Measurements from ENCODE around the gene GJC1. TPM values are rescaled to one million over a fixed set of nuclear protein-coding genes. Genes with fewer than 3 reads are reported as not detected.

GJC1 gene
- total and polyA plus RNA-seq, 9 of the 15 experiments (the other 6 are each of a cell fraction or from before 2014, with no cell fraction given), result 0.04 to 1.4 (median 0.18) TPM; not detected in 1

DNA sequence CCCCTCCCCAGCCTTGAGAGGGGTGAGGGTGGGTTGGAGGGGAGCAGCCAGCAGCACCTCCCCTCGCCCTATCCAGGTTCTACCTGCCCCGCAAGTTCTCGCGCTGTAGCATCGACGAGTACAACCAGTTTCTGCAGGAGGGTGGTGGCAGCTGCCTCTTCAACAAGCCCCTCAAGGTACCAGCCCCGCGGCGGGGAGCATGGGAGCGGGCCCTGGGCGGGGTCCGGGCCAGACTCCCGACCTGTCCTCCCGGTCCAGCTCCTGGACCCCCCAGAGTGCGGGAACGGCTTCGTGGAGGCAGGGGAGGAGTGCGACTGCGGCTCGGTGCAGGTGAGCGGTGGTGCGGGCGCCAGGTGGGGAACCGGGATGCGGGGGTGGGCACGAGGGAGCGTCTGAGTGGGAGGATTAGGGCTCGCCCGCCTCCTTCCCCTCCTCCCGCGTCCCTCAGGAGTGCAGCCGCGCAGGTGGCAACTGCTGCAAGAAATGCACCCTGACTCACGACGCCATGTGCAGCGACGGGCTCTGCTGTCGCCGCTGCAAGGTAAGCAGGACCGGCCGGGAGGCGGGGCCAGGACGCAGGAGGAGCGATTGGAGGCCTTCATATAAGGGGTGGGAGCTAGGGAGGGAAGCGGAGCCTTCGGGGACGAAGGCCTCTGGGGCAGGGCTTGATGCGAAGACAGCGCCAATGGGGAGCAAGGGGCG is 54.8 kb downstream of the GJC1 start (continued):
- TF ChIP-seq MAFF (IDR thresholded peaks at IDR 0.05; ENCODE audit: low read length) (no peak), SRSF1 (IDR thresholded peaks at IDR 0.05; ENCODE audit: low read depth, low read length) (no peak), HDAC2 (IDR thresholded peaks at IDR 0.05) (0 out of 2 replicates have a peak, but pooled peaks have one; percentile 29), EGR1 (conservative IDR thresholded peaks at IDR 0.05) (peak; percentile 53), ZNF316 (IDR thresholded peaks at IDR 0.05) (no peak), SIRT6 (IDR thresholded peaks at IDR 0.05; ENCODE audit: low read depth, low read length) (no peak), SRSF3 (IDR thresholded peaks at IDR 0.05; ENCODE audit: insufficient read depth, low read length) (no peak), LEF1 (IDR thresholded peaks at IDR 0.05) (no peak), MCM7 (IDR thresholded peaks at IDR 0.05) (no peak), ZNF511 (CRISPR knock-in tag; IDR thresholded peaks at IDR 0.05) (peak; percentile 74), THRA (IDR thresholded peaks at IDR 0.05) (no peak), HNRNPL (IDR thresholded peaks at IDR 0.05; ENCODE audit: low read depth, low read length) (no peak), ZBTB8A (IDR thresholded peaks at IDR 0.05; ENCODE audit: partially characterized antibody) (no peak), E2F3 (CRISPR knock-in tag; IDR thresholded peaks at IDR 0.05) (no peak), THAP7 (CRISPR knock-in tag; IDR thresholded peaks at IDR 0.05) (no peak), RUNX1 (IDR thresholded peaks at IDR 0.05; ENCODE audit: low read depth) (no peak), CTBP1 (IDR thresholded peaks at IDR 0.05; ENCODE audit: borderline replicate concordance) (no peak), TBP (optimal IDR thresholded peaks at IDR 0.05; ENCODE audit: low read depth, low read length) (peak; percentile 68), HOMEZ (CRISPR knock-in tag; IDR thresholded peaks at IDR 0.05) (no peak), CBX5 (IDR thresholded peaks at IDR 0.05; ENCODE audit: borderline replicate concordance, low read depth) (no peak)
- TF ChIP-seq, protein P1, sequence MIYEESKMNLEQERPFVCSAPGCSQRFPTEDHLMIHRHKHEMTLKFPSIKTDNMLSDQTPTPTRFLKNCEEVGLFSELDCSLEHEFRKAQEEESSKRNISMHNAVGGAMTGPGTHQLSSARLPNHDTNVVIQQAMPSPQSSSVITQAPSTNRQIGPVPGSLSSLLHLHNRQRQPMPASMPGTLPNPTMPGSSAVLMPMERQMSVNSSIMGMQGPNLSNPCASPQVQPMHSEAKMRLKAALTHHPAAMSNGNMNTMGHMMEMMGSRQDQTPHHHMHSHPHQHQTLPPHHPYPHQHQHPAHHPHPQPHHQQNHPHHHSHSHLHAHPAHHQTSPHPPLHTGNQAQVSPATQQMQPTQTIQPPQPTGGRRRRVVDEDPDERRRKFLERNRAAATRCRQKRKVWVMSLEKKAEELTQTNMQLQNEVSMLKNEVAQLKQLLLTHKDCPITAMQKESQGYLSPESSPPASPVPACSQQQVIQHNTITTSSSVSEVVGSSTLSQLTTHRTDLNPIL (CRISPR knock-in tag; IDR thresholded peaks at IDR 0.05), result no peak
- TF ChIP-seq, protein P2, sequence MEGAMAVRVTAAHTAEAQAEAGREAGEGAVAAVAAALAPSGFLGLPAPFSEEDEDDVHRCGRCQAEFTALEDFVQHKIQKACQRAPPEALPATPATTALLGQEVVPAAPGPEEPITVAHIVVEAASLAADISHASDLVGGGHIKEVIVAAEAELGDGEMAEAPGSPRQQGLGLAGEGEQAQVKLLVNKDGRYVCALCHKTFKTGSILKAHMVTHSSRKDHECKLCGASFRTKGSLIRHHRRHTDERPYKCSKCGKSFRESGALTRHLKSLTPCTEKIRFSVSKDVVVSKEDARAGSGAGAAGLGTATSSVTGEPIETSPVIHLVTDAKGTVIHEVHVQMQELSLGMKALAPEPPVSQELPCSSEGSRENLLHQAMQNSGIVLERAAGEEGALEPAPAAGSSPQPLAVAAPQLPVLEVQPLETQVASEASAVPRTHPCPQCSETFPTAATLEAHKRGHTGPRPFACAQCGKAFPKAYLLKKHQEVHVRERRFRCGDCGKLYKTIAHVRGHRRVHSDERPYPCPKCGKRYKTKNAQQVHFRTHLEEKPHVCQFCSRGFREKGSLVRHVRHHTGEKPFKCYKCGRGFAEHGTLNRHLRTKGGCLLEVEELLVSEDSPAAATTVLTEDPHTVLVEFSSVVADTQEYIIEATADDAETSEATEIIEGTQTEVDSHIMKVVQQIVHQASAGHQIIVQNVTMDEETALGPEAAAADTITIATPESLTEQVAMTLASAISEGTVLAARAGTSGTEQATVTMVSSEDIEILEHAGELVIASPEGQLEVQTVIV (CRISPR knock-in tag; IDR thresholded peaks at IDR 0.05; ENCODE audit: borderline replicate concordance), result no peak
